GM23338 (cell line): ENCODE data around the gene FAF1.

Source experiments
- CREB1 ChIP-seq: fragments of 250-450 bp; sonication (Bioruptor Pico); IDR thresholded peaks from 2 replicates; pipeline ENCODE4 v1.5.0; 2020; ENCODE audit warnings: low read depth, mild to moderate bottlenecking, moderate library complexity
- EZH2 ChIP-seq: fragments of 200-600 bp; sonication (generic); IDR thresholded peaks from one replicate; pipeline ENCODE4 v1.8.0; 2017; ENCODE audit warnings: antibody characterized with exemption, mild to moderate bottlenecking, low read depth; ENCODE audit not compliant: unreplicated experiment
- EZH2phosphoT487 ChIP-seq: fragments of 200-600 bp; sonication (generic); IDR thresholded peaks from one replicate; pipeline ENCODE4 v1.8.1; 2018; ENCODE audit warnings: antibody characterized with exemption; ENCODE audit not compliant: unreplicated experiment
- POLR2AphosphoS5 ChIP-seq: IDR thresholded peaks from 2 replicates; pipeline ENCODE4 v1.6.1; 2016; ENCODE audit warnings: antibody characterized with exemption, low read depth
- TF ChIP-seq, protein P1 (sequence below), 2 experiments: fragments of 200-600 bp in 1 of 2; sonication (generic) in 1 of 2; conservative IDR thresholded peaks; 2 replicates each; pipeline versions ENCODE4 v1.5.1 to v1.6.1; 2016 to 2017; ENCODE audit warnings: antibody characterized with exemption in 2 of 2, low read depth in 2 of 2, mild to moderate bottlenecking in 2 of 2, moderate library complexity in 1 of 2
- TF ChIP-seq, protein P2 (sequence below): IDR thresholded peaks from one replicate; pipeline ENCODE4 v1.6.1; 2018; ENCODE audit warnings: antibody characterized with exemption; ENCODE audit not compliant: unreplicated experiment
- TF ChIP-seq, protein P3 (sequence below): fragments of 250-450 bp; sonication (Bioruptor Pico); IDR thresholded peaks from 2 replicates; pipeline ENCODE4 v1.5.0; 2020; ENCODE audit warnings: mild to moderate bottlenecking, moderate library complexity

DNA sequence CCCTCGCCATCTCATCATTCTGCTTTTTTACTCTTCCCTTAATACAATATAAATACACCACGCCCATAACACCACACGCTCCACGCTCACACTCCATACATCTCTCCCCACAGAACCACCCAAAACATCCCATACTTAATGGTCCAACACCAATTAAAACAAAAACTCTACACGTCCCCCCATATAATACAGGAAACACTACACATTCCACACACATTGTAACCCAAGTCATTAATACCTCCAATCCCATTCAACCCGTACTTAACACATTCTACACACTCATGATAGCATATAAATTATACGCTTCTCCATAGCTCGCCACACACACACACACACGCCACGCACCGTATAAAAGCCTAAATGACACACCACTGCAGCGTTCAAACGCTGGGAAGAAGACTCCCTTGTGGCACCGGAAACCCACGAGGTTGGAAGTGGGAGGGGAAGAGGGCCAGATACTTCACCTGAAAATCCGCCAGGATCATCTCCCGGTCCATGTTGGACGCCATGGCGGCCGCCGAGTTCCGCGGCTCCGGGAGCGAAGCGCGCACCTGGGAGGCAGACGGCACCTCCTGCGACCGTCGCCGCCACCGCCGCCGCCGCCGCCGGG lies 659 bp downstream of the FAF1 start:
- TF ChIP-seq EZH2phosphoT487 = no peak
- no peak for TF ChIP-seq EZH2
- TF ChIP-seq, protein P1, sequence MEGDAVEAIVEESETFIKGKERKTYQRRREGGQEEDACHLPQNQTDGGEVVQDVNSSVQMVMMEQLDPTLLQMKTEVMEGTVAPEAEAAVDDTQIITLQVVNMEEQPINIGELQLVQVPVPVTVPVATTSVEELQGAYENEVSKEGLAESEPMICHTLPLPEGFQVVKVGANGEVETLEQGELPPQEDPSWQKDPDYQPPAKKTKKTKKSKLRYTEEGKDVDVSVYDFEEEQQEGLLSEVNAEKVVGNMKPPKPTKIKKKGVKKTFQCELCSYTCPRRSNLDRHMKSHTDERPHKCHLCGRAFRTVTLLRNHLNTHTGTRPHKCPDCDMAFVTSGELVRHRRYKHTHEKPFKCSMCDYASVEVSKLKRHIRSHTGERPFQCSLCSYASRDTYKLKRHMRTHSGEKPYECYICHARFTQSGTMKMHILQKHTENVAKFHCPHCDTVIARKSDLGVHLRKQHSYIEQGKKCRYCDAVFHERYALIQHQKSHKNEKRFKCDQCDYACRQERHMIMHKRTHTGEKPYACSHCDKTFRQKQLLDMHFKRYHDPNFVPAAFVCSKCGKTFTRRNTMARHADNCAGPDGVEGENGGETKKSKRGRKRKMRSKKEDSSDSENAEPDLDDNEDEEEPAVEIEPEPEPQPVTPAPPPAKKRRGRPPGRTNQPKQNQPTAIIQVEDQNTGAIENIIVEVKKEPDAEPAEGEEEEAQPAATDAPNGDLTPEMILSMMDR (conservative IDR thresholded peaks at IDR 0.05; ENCODE audit: low read depth in 2 of 2) = no peak
- TF ChIP-seq CREB1 (CRISPR knock-in tag) = no peak
- TF ChIP-seq POLR2AphosphoS5 = no peak
- TF ChIP-seq, protein P2, sequence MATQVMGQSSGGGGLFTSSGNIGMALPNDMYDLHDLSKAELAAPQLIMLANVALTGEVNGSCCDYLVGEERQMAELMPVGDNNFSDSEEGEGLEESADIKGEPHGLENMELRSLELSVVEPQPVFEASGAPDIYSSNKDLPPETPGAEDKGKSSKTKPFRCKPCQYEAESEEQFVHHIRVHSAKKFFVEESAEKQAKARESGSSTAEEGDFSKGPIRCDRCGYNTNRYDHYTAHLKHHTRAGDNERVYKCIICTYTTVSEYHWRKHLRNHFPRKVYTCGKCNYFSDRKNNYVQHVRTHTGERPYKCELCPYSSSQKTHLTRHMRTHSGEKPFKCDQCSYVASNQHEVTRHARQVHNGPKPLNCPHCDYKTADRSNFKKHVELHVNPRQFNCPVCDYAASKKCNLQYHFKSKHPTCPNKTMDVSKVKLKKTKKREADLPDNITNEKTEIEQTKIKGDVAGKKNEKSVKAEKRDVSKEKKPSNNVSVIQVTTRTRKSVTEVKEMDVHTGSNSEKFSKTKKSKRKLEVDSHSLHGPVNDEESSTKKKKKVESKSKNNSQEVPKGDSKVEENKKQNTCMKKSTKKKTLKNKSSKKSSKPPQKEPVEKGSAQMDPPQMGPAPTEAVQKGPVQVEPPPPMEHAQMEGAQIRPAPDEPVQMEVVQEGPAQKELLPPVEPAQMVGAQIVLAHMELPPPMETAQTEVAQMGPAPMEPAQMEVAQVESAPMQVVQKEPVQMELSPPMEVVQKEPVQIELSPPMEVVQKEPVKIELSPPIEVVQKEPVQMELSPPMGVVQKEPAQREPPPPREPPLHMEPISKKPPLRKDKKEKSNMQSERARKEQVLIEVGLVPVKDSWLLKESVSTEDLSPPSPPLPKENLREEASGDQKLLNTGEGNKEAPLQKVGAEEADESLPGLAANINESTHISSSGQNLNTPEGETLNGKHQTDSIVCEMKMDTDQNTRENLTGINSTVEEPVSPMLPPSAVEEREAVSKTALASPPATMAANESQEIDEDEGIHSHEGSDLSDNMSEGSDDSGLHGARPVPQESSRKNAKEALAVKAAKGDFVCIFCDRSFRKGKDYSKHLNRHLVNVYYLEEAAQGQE = no peak
- TF ChIP-seq, protein P3, sequence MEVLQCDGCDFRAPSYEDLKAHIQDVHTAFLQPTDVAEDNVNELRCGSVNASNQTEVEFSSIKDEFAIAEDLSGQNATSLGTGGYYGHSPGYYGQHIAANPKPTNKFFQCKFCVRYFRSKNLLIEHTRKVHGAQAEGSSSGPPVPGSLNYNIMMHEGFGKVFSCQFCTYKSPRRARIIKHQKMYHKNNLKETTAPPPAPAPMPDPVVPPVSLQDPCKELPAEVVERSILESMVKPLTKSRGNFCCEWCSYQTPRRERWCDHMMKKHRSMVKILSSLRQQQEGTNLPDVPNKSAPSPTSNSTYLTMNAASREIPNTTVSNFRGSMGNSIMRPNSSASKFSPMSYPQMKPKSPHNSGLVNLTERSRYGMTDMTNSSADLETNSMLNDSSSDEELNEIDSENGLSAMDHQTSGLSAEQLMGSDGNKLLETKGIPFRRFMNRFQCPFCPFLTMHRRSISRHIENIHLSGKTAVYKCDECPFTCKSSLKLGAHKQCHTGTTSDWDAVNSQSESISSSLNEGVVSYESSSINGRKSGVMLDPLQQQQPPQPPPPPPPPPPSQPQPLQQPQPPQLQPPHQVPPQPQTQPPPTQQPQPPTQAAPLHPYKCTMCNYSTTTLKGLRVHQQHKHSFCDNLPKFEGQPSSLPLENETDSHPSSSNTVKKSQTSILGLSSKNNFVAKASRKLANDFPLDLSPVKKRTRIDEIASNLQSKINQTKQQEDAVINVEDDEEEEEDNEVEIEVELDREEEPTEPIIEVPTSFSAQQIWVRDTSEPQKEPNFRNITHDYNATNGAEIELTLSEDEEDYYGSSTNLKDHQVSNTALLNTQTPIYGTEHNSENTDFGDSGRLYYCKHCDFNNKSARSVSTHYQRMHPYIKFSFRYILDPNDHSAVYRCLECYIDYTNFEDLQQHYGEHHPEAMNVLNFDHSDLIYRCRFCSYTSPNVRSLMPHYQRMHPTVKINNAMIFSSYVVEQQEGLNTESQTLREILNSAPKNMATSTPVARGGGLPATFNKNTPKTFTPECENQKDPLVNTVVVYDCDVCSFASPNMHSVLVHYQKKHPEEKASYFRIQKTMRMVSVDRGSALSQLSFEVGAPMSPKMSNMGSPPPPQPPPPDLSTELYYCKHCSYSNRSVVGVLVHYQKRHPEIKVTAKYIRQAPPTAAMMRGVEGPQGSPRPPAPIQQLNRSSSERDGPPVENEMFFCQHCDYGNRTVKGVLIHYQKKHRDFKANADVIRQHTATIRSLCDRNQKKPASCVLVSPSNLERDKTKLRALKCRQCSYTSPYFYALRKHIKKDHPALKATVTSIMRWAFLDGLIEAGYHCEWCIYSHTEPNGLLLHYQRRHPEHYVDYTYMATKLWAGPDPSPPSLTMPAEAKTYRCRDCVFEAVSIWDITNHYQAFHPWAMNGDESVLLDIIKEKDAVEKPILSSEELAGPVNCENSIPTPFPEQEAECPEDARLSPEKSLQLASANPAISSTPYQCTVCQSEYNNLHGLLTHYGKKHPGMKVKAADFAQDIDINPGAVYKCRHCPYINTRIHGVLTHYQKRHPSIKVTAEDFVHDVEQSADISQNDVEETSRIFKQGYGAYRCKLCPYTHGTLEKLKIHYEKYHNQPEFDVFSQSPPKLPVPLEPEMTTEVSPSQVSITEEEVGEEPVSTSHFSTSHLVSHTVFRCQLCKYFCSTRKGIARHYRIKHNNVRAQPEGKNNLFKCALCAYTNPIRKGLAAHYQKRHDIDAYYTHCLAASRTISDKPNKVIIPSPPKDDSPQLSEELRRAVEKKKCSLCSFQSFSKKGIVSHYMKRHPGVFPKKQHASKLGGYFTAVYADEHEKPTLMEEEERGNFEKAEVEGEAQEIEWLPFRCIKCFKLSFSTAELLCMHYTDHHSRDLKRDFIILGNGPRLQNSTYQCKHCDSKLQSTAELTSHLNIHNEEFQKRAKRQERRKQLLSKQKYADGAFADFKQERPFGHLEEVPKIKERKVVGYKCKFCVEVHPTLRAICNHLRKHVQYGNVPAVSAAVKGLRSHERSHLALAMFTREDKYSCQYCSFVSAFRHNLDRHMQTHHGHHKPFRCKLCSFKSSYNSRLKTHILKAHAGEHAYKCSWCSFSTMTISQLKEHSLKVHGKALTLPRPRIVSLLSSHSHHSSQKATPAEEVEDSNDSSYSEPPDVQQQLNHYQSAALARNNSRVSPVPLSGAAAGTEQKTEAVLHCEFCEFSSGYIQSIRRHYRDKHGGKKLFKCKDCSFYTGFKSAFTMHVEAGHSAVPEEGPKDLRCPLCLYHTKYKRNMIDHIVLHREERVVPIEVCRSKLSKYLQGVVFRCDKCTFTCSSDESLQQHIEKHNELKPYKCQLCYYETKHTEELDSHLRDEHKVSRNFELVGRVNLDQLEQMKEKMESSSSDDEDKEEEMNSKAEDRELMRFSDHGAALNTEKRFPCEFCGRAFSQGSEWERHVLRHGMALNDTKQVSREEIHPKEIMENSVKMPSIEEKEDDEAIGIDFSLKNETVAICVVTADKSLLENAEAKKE (CRISPR knock-in tag) = no peak
